ENCODE measurements around the gene DNAAF5.
A peak's percentile ranks its signal among the peaks of the same experiment; 100 is the strongest.

Gene DNAAF5

DNA sequence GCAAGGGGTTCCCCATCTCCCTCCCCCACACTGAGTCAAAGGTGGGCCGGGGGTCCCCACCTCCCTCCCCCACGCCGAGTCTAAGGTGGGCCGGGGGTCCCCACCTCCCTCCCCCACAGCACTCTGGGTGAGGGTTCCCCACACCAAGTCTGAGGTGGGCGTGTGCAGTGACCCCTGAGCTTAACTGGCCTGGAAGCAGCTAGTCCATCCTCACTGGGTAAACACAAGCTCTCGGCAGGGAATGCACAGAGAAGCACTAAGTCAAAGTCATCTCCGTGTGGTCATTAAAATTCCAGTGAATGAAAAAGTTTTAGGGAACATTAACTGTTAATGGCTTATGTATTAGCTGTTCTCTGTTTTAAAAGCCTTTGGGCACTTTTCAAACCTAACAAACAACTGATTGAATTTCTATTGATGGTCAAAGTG, 44.3 kb downstream of the DNAAF5 start:
- DNase-seq = no peak

DNA sequence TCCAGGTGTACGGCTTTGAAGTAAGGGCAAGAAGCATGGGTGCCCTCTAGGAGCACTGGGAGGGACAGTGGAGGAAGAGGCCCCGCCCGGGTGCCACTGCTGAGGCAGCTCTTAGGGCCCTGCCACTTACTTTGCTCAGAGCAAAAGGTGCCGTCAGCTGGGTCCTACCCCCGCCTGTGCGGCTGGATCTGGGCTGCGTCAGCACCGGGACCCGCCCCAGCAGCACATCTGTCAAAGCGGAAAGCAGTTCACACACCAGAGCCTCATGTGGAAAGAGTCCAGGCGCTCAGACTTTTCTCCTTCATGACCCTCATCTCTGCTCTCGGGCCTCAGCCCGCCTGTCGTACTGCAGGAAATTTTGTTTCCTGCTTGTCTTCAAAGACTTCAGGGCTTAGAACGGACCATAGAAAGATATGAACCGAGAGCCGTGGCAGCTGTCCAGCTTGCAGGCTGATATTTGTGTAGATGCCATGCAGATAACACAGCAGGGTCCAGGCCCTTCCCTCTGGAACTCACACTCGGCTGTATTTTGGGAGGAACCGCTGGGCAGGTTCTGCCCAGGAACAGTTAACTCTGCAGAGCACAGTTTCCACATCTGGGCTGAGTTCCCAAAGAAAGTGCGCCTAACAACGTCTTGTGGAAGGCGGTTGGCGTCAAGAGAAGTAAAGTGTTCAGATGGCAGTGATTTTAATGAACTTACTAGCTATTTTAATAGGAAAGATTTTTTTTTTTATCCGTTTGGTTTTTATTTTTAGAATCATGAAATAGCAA, 44.9 kb downstream of the DNAAF5 start:
- DNase-seq = no peak

DNA sequence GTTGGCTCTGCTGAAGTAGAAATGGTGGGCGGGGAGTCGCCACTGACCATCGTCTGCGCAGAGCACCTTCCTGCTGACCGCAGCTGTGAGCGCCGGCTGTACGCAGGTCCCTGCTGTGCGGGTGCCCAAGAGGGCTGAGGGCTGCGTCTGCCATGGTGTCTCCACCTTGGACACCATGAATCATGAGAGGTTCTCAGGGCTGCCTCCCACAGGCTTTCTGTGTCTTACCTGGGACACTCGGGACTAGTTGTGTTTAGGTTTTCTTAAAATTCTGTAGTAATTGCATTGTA, 45.5 kb downstream of the DNAAF5 start:
- no peak for DNase-seq

DNA sequence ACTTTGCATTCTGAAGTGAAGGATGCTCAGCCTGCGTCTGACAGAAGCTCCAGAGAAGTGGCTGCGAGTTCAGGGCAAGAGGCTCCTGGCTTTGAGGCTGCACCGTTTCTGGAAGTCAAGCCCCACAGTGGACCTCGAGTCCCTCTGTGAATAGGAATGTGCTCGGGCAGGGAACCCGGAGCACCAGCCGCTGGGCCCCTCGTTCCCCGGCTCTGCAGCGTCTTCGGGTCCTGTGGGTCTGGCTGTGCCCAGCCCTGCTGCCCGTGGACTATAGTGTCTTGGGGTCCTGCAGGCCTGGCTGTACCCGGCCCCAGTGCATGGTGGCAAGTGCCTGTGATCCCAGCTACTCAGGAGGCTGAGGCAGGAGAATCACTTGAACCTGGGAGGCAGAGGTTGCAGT, 45.9 kb downstream of the DNAAF5 start:
- no peak for DNase-seq

DNA sequence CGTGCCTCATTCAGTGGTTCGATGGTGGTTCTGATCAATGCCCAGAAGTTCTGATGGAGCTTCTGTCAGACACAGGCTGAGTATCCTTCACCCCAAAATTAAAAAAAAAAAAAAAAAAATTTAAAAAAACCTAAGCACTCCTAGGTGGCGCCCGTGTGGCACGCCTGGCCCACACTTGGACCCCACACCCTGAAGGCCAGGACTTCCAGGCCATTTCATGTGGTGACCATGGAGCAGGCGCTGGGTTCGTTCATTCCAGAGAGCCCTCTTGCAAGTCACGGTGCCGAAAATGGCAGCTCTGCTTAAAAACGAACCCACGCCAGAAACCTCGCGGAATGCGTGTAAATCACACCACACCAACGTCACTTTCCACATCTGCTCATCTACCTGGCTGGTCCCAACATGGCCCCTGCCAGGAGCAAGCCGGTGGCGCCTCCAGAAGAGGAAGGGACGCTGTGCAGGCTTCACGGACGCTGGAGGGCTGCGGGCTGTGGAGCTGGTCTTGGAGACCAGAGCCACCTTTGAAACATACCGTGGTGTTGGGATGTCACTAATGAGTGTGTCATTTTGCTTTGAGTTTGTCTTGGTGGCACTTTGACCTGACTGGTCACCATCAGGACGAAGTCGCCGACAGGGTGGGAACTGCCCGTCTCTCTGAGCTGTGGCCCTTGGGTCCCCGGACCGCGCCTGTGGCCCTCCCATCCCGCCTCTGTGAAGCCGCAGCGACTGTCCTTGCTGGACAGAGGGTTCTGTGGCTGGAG, 46.5 kb downstream of the DNAAF5 start:
- DNase-seq = no peak

DNA sequence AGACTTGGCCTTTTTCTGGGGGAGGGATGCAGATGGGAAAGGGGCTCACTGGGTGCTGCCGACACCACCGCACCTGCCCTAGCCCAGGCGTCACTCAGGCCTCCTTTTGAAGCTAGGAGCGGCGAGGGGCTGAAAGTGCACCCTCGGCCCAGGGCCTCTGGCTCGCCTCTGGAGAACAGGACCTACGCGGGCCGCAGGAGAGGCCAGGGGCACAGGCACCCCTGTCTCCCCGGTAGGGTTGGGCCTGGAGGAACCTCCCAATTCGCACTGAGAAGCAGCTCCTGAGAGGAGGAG, 47.1 kb downstream of the DNAAF5 start:
- no peak for DNase-seq

DNA sequence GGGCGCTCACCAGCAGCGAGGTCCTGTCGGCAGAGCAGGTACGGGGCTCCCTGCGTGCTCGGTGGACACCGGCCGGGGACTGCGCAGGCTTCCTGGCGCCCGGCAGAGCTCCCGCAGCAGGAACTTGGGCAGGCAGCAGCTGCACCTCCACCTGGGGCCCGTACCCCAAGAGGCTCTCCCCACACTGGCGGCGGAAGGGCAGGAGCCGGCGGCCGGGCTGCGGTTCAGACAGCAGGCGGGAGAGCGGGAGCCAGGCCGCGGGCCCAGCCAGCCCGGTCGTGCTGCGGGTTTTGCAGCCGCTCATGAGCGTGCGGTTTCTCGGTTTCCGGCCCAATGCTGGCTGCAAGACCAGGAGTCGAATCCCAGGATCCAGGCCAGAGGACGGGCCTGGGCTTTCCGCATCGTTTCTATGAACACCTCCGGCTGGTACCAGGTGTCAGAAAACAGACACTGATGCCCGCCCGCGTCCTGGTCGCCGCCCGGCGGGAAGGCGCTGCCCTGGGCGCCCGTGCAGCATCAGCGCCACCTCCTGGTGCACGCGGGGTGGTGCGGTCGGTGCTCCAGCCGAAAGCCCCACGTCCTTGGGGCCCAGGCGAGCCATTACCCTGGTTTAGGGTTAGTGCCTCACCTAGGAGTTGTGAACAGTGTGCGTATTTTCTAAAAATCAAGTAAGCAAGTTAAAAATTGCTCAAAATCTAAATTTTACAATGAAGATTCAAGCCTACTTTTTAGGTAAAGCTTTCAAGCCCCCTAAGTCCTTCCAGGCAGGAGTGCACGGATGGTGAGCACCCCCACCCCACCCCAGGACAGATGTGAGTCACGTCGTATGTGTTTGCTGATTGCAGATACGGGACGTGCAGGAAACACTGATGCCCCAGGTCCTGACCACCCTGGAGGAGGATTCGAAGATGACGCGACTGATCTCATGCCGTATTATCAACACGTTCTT, 47.9 kb downstream of the DNAAF5 start:
- peak; percentile 39 to 69 for DNase-seq

DNA sequence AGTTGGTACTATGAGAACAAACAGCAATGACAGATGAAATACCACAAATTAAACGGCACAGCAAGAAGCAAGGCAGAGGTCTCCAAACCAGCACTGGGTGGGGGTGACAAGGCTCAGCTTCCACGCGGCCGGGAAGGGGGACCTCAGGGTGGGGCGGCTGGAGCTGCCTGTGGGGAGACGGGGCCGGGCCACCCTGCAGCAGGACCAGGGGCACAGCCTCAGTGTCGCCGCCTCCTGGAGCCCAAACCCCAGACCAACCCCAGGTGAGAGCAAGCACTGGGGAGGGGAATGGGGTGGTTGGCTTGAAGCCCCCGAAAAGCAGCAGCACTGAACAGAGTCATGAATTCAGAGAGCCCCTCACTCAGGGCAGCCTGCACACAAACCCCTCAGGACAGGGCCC, 49.9 kb downstream of the DNAAF5 start:
- DNase-seq = no peak

DNA sequence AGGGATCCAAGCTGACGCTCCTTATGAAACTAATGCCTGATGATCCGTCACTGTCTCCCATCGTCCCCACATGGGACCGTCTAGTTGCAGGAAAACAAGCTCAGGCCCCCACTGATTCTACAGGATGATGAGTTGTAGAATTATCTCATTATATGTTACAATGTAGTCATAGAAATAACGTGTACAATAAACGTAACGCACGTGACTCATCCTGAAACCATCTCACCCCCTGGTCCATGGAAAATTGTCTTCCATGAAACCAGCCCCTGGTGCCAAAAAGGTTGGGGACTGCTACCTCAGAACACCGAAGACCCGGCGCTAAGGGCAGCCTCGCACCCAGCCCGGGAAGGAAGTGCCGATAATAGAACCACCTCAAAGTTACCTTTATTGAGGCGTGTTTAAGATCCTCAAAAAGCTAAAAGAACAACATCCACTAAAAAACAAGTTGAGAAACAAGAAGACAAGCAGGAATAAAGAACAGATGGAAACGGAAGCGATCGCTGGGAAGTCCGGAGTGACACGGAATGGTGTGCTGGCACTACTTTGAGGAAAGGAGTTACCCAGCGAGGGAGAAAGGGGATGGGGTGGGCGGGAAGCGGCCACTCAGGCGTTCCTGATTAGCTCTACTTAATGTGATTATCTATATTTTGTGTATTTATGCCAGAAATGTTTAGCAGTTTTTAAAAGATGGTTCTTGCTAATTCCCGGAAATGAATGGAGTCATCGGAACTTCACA, 50.7 kb downstream of the DNAAF5 start:
- DNase-seq = no peak

DNA sequence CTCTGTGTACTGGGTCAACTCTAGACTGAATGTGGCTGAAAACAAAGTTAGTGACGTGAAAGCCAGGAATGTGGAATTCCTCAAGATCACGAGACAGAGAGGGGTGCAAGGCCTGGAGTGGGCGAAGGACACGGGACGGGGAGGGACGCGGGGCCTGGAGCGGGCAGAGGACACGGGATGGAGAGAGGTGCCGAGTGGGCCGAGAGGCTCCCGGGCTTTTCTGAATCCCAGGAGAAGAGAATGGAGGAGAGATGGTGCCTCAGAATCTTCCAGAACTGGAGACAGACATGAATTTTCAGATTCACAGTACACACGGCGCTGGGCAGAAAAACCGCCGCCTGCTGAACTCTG, 51.2 kb downstream of the DNAAF5 start:
- DNase-seq = no peak

DNA sequence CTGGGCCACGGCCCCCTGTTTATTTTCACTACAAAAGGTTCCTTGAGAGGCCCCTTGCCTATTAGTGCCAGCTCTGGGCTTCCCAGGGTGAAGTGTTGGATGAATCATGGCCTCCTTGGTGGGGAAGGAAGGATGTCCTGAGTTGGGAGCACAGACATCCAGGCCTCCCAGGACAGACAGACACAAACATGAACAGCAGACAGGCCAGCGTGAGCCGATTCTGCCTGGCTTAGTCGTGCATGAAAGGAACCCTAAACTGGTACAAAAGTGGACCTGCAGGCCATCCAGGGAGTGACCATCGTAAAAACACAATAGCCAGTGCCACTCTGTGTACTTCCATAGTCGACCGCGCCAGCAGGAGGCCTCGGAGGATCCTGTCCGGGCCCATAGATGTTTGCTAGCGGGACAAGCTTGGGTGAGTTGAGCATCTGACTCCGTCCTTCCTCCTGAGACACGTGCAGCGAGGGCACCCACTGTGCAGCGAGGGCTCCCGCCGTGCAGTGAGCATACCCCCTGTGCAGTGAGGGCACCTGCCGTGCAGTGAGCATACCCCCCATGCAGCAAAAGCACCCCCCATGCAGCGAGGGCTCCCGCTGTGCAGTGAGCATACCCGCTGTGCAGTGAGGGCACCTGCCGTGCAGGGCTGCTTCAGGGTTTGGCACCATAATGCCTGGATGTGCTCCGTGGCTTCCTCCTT, 51.9 kb downstream of the DNAAF5 start:
- DNase-seq = no peak

DNA sequence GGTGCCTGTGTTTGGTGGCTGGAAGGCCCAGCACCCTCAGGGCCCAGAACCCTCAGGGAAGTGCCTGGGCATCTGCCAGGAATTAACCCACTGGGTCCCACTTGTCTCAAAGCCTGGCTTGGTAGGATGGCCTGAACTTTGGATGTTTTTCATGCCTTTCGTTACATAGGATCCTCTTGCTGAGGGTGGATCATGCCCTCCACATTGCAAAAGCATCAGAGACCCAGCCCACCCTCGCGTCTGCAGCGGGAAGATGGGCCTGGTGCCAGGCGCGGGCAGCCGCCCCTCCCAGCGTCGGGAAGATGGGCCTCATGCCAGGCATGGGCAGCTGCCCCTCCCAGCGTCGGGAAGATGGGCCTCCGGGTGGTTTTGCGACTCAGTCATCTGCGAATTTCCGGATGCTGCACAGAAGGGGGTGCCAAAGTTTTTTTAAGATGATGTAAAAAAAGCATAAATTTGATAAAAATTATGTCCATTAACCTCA, 52.5 kb downstream of the DNAAF5 start:
- no peak for DNase-seq

DNA sequence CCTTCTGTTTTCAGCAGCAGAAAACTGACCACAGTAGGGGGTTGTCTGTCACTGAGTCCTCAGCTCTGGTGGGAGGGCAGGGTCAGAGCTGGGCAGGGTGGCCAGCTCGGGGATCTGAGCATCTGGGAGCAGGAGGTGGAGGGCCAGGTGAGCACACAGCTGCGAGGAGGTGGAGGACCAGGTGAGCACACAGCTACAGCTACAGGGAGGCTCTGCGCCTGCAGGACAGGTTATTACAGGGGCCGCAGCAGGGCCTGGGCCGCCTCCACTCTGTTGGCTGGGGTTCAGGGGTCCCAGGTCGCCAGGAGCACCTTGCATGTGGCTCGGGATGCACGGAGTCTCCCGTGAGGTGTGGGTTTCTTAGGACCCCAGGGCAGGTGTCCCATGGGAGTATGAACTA, 53.0 kb downstream of the DNAAF5 start:
- no peak for DNase-seq

DNA sequence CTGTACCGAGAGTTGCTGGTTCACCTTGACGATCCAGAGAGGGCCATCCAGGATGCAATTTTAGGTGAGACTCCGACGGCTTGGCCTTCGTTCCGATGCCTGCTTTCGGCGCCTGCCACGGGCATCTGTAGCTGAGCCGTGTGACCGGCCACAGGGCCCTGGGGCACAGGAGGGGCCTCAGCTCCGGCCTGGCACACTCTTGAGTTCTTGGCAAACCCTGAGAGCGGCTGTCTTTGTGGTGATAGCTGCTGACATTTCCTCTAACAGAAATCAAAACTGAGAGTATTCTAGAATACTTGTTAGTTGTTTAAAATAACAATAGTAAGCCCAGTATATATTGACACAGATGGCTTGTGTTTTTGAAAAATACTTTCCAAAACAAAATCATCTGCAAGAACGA, 53.6 kb downstream of the DNAAF5 start:
- DNase-seq = no peak

DNA sequence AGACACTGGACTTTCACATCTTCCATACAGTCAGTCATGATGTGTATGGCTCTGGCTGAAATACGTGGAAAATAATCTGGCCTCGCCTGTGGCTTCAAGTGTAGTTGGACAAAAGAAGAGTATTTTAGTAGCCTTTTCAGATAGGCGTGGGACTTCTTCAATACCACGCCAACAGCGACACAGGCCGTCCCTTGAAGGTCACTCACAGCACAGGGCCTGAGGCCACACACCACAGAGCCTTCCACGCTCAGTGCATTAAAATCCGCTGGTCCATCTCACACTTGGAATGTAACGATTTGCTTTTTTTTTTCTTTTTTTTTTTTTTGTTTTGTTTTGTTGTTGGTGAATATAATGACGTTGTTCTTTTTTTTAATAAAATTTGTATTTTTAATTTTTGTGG, 54.0 kb downstream of the DNAAF5 start:
- DNase-seq = no peak

DNA sequence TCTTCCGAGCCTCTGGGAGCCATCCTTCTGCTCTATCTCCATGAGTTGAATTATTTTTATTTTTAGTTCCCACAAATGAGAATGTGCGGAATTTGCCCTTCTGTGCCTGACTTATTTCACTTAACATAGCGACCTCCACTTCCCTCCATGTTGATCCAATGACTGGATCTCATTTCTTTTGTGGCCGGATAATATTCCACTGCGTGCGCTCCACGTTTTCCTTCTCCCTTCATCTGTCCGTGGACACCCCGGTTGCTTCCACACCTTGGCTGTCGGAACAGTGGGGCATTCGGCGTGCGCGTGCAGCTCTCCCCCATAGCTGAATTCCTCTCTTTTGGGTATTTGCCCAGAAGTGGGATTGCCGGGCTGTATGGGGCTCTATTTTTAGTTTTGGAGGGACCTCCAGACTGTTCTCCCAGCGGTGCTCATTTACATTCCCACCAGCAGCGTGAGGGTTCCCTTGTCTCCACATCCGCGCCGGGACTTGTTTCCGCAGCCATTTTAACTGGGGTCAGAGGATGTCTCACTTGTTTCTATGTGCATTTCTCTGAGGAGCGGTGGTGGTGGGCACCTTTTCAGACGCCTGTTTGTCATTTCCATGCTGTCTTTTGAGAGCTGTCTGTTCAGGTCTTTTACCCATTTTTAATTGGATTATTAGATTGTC, 54.8 kb downstream of the DNAAF5 start:
- no peak for DNase-seq

DNA sequence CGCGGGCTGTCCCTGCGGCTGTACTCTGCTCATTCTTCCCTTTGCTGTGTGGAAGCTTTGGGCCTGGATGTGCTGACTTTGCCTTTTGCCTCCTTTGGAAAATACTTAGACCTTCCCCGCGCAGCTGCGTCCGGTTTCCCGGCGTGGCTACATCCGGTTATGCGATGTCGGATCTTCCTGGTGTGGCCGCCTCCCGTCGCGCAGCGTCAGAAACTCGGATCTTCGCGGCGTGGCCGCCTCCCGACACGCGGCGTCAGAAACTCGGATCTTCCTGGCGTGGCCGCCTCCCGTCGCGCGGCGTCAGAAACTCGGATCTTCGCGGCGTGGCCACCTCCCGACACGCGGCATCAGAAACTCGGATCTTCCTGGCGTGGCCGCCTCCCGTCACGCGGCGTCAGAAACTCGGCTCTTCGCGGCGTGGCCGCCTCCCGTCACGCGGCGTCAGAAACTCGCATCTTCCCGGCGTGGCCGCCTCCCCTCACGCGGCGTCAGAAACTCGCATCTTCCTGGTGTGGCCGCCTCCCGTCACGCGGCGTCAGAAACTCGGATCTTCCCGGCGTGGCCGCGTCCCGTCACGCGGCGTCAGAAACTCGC, 55.5 kb downstream of the DNAAF5 start:
- DNase-seq = no peak

DNA sequence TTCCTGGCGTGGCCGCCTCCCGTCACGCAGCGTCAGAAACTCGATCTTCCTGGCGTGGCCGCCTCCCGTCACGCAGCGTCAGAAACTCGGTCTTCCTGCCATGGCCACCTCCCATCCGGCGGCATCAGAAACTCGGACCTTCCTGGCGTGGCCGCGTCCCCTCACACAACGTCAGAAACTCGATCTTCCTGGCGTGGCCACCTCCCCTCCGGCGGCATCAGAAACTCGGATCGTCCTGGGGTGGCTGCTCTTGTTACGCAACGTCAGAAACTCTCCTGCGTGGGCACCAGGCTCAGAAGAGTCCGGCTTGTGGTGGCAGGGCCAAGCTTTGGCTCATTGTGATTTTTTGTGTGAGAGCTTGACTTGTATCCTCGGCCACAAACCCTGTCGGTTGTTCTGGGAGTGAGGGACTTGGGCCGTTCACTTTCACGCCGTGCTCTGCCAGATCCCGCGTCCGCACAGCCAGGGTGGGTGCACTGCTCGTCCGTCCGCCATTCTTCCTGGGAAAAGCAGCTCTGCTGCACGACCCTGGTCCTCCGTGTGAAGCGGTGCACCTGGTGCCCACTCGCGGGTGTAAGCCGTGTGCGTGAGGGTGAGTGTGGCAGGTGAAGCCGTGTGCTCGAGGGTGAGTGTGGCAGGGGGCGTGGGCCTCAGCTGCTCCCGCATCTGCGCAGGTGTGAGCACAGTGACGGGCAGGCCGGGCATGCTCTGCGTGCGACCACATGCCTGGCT, 56.4 kb downstream of the DNAAF5 start:
- DNase-seq = no peak

DNA sequence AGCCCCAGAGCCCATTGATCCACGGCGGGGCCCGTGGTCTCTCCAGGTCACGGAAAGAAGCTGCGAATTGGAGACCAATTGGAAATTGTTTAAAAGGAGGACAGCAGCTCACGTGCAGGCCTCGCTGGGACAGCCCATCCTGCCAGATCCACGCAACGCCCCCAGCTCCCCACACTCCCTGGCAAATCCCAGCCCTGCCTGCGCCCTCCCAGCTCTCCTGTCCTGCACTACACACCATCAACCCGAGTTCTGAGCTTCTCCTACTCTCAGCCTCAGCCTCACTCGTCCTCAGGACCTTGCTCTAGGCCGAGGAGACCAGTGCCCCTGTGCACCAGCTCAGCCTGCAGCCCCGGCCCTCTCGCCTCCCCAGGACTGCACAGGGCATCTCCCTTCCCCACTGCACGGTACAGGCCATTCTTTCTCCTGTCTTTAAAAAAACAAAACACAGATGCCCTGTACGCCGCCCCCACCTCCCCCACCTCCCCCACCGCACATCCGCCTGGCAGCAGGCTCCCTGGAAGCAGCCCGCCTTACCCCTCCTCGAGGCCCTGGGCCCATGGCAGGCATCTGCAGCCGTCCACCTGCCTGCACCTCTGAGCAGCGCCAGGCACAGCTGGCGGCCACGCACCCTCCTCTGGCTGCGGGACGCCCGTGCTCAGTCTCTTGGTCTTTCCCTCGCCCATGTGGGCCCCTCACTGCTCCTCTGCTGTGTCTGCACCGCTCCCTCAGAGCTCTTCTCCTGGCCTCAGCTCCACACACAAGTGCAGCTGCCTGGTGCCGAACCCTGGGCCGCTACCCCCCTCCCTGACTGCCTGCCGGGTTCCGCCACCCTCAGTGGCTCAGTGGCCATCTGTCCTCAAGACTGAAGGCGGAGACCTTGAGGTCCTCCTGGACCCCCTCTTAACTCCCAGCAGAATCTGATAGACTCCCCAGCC, 57.3 kb downstream of the DNAAF5 start:
- no peak for DNase-seq

DNA sequence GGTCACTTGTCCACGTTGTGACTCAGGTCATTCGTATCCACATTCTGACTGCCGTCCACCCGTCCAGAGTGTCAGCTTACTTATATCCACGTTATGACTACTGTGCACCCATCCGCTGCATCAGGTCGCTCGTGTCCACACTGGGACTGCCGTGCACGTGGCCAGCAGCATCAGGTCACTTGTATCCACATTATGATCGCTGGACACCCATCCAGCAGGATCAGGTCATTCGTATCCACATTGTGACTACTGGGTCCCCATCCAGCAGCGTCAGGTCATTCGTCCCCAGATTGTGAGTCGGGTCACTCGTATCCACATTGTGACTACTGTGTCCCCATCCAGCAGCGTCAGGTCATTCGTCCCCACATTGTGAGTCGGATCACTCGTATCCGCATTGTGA, 58.5 kb downstream of the DNAAF5 start:
- no peak for DNase-seq
